GM10847 (cell line): ENCODE data around the gene BCAP31.

Experiments
- POLR2A ChIP-seq: IDR thresholded peaks from 2 replicates; pipeline ENCODE4 v1.6.1; 2011; ENCODE audit not compliant: insufficient read length; ENCODE audit errors: extremely low read depth

Gene BCAP31

GRCh38 chrX:153688071-153688470 lies 36.1 kb downstream of the BCAP31 start:
- TF ChIP-seq POLR2A: no peak

- TF ChIP-seq POLR2A: no peak
Observed at GRCh38 chrX:153687121-153688039, 36.8 kb downstream of the BCAP31 start, which contains the start of gene SLC6A8. Gene SLC6A8, plus strand, starts transcription at chrX:153687926. Its CDS starts 649 bp downstream, at chrX:153688575.

- TF ChIP-seq POLR2A: no peak
Observed at GRCh38 chrX:153686711-153687110, 37.5 kb downstream of the BCAP31 start.

- no peak for TF ChIP-seq POLR2A
Observed at GRCh38 chrX:153685751-153686696, 38.2 kb downstream of the BCAP31 start.

- TF ChIP-seq POLR2A: no peak
Observed at GRCh38 chrX:153685156-153685536, 39.0 kb downstream of the BCAP31 start.

- TF ChIP-seq POLR2A: no peak
Observed at GRCh38 chrX:153684467-153685155, 39.6 kb downstream of the BCAP31 start.

- TF ChIP-seq POLR2A: no peak
Observed at GRCh38 chrX:153681175-153681574, 43.0 kb downstream of the BCAP31 start.

- TF ChIP-seq POLR2A: no peak
Observed at GRCh38 chrX:153674219-153674851, 49.9 kb downstream of the BCAP31 start.

GRCh38 chrX:153673428-153674218 lies 50.6 kb downstream of the BCAP31 start, which contains the start of gene PNCK:
Gene PNCK, minus strand, starts transcription at chrX:153673813. Its CDS starts 737 bp downstream, at chrX:153673076.
- no peak for TF ChIP-seq POLR2A

- TF ChIP-seq POLR2A: no peak
Observed at GRCh38 chrX:153672531-153673427, 51.4 kb downstream of the BCAP31 start.

GRCh38 chrX:153671589-153672530 lies 52.3 kb downstream of the BCAP31 start:
- TF ChIP-seq POLR2A: no peak
